Activated naive CD8-positive, alpha-beta T cell treated with anti-CD3 and anti-CD28 coated beads for 36 hours (primary cell): ENCODE measurements around the gene CMKLR1. TPM values are rescaled to one million over a fixed set of nuclear protein-coding genes. Genes with fewer than 3 reads are reported as not detected.

Experiments used
- DNase-seq: peaks from one replicate; pipeline ENCODE4 v3.0.0; 2021
- H3K27ac Mint-ChIP-seq: one replicate; pipeline ENCODE4 v1.8.0; 2022; ENCODE audit warnings: mild to moderate bottlenecking, moderate library complexity, mixed read lengths
- H3K27me3 Mint-ChIP-seq: one replicate; pipeline ENCODE4 v1.8.0; 2022; ENCODE audit warnings: mild to moderate bottlenecking, mixed read lengths
- H3K36me3 Mint-ChIP-seq: one replicate; pipeline ENCODE4 v1.8.0; 2021; ENCODE audit warnings: mild to moderate bottlenecking, mixed read lengths
- H3K4me1 Mint-ChIP-seq: one replicate; pipeline ENCODE4 v1.8.0; 2021; ENCODE audit warnings: mixed read lengths
- H3K4me3 Mint-ChIP-seq: one replicate; pipeline ENCODE4 v1.8.0; 2022; ENCODE audit warnings: mild to moderate bottlenecking, moderate library complexity, mixed read lengths
- H3K9me3 Mint-ChIP-seq: one replicate; pipeline ENCODE4 v1.8.0; 2022; ENCODE audit warnings: mixed read lengths
- total RNA-seq, 2 experiments: library from RNA; stranded (reverse); gene quantifications; one replicate each; pipeline ENCODE4 v1.2.3, GENCODE V29; 2021

CMKLR1 gene
- total RNA-seq, 2 experiments from 2014 or later = not detected

- Mint-ChIP-seq H3K9me3 (peaks cover 1% of the 10 kb centered on the region), H3K36me3 (no peaks in the 10 kb centered on the region), H3K4me3 (no peak overlapping the region), H3K27ac (no peak overlapping the region), H3K27me3 (no peaks in the 10 kb centered on the region), H3K4me1 (peaks cover 7% of the 10 kb centered on the region)
- DNase-seq = no peak
These were observed 21.5 kb downstream of the CMKLR1 start for GRCh38 chr12:108317308-108318234.

GRCh38 chr12:108316176-108317086, 22.7 kb downstream of the CMKLR1 start:
- Mint-ChIP-seq H3K9me3 (peaks cover 1% of the 10 kb centered on the region), H3K27me3 (no peaks in the 10 kb centered on the region), H3K4me1 (peaks cover 7% of the 10 kb centered on the region), H3K27ac (no peak overlapping the region), H3K4me3 (no peak overlapping the region), H3K36me3 (no peaks in the 10 kb centered on the region)
- DNase-seq = no peak

- no peak for DNase-seq
- Mint-ChIP-seq H3K27me3 (no peaks in the 10 kb centered on the region), H3K9me3 (peaks cover 1% of the 10 kb centered on the region), H3K4me3 (no peak overlapping the region), H3K36me3 (no peaks in the 10 kb centered on the region), H3K27ac (no peak overlapping the region), H3K4me1 (peaks cover 7% of the 10 kb centered on the region)
These were observed 23.5 kb downstream of the CMKLR1 start for GRCh38 chr12:108315486-108316105.

- H3K27me3 Mint-ChIP-seq = no peaks in the 10 kb centered on the region
- no peaks in the 10 kb centered on the region for H3K36me3 Mint-ChIP-seq
- no peaks in the 10 kb centered on the region for H3K9me3 Mint-ChIP-seq
- DNase-seq = no peak
- H3K4me3 Mint-ChIP-seq = no peak overlapping the region
- peaks cover 7% of the 10 kb centered on the region for H3K4me1 Mint-ChIP-seq
- no peak overlapping the region for H3K27ac Mint-ChIP-seq
These were observed 25.3 kb downstream of the CMKLR1 start for GRCh38 chr12:108313606-108314351.

- Mint-ChIP-seq H3K4me3 (no peak overlapping the region), H3K4me1 (peaks cover 7% of the 10 kb centered on the region), H3K36me3 (no peaks in the 10 kb centered on the region), H3K27me3 (no peaks in the 10 kb centered on the region), H3K9me3 (no peaks in the 10 kb centered on the region), H3K27ac (no peak overlapping the region)
- DNase-seq = no peak
These were observed 25.9 kb downstream of the CMKLR1 start for GRCh38 chr12:108313241-108313605.

GRCh38 chr12:108312693-108313189, 26.4 kb downstream of the CMKLR1 start:
- no peak overlapping the region for H3K27ac Mint-ChIP-seq
- H3K4me1 Mint-ChIP-seq = peaks cover 7% of the 10 kb centered on the region
- no peak for DNase-seq
- no peaks in the 10 kb centered on the region for H3K9me3 Mint-ChIP-seq
- no peaks in the 10 kb centered on the region for H3K27me3 Mint-ChIP-seq
- no peaks in the 10 kb centered on the region for H3K36me3 Mint-ChIP-seq
- no peak overlapping the region for H3K4me3 Mint-ChIP-seq

- Mint-ChIP-seq H3K27me3 (no peaks in the 10 kb centered on the region), H3K9me3 (no peaks in the 10 kb centered on the region), H3K4me1 (peaks cover 7% of the 10 kb centered on the region), H3K4me3 (no peak overlapping the region), H3K27ac (no peak overlapping the region), H3K36me3 (no peaks in the 10 kb centered on the region)
- no peak for DNase-seq
These were observed 26.9 kb downstream of the CMKLR1 start for GRCh38 chr12:108312073-108312659.

GRCh38 chr12:108311605-108312004, 27.5 kb downstream of the CMKLR1 start:
- H3K27ac Mint-ChIP-seq = no peak overlapping the region
- peaks cover 7% of the 10 kb centered on the region for H3K4me1 Mint-ChIP-seq
- peaks cover under 1% of the 10 kb centered on the region for H3K27me3 Mint-ChIP-seq
- no peak for DNase-seq
- H3K4me3 Mint-ChIP-seq = no peak overlapping the region
- H3K36me3 Mint-ChIP-seq = no peaks in the 10 kb centered on the region
- no peaks in the 10 kb centered on the region for H3K9me3 Mint-ChIP-seq

- Mint-ChIP-seq H3K9me3 (no peaks in the 10 kb centered on the region), H3K4me3 (no peak overlapping the region), H3K27me3 (peaks cover 9% of the 10 kb centered on the region), H3K36me3 (no peaks in the 10 kb centered on the region), H3K4me1 (peaks cover 10% of the 10 kb centered on the region), H3K27ac (no peak overlapping the region)
- DNase-seq = no peak
These were observed 28.6 kb downstream of the CMKLR1 start for GRCh38 chr12:108310489-108310888.

GRCh38 chr12:108309674-108310312, 29.3 kb downstream of the CMKLR1 start:
- Mint-ChIP-seq H3K36me3 (no peaks in the 10 kb centered on the region), H3K9me3 (no peaks in the 10 kb centered on the region), H3K27me3 (peaks cover 16% of the 10 kb centered on the region), H3K4me1 (peaks cover 10% of the 10 kb centered on the region), H3K4me3 (no peak overlapping the region), H3K27ac (no peak overlapping the region)
- no peak for DNase-seq

GRCh38 chr12:108308395-108309085, 30.6 kb downstream of the CMKLR1 start:
- Mint-ChIP-seq H3K9me3 (no peaks in the 10 kb centered on the region), H3K36me3 (no peaks in the 10 kb centered on the region), H3K27ac (no peak overlapping the region), H3K4me1 (peaks cover 6% of the 10 kb centered on the region), H3K4me3 (no peak overlapping the region), H3K27me3 (peaks cover 17% of the 10 kb centered on the region)
- DNase-seq = no peak

GRCh38 chr12:108307006-108307405, 32.1 kb downstream of the CMKLR1 start:
- H3K4me1 Mint-ChIP-seq = peaks cover 3% of the 10 kb centered on the region
- no peaks in the 10 kb centered on the region for H3K36me3 Mint-ChIP-seq
- no peak overlapping the region for H3K27ac Mint-ChIP-seq
- H3K27me3 Mint-ChIP-seq = peaks cover 17% of the 10 kb centered on the region
- no peak overlapping the region for H3K4me3 Mint-ChIP-seq
- no peaks in the 10 kb centered on the region for H3K9me3 Mint-ChIP-seq
- no peak for DNase-seq

GRCh38 chr12:108306506-108306905, 32.6 kb downstream of the CMKLR1 start:
- Mint-ChIP-seq H3K36me3 (no peaks in the 10 kb centered on the region), H3K27ac (no peak overlapping the region), H3K9me3 (no peaks in the 10 kb centered on the region), H3K4me1 (peaks cover 3% of the 10 kb centered on the region), H3K4me3 (no peak overlapping the region), H3K27me3 (peaks cover 17% of the 10 kb centered on the region)
- DNase-seq = no peak
